Retinal pigment epithelial cell (primary cell): ENCODE measurements around the gene POLR3K.
A peak's percentile ranks its signal among the peaks of the same experiment; 100 is the strongest.
"Not testable (repeated sequence)": the region's sequence is repeated elsewhere in the genome, so short reads cannot be mapped to it uniquely, and the experiment has no call there.

Experiments
- DNase-seq: peaks from one replicate; pipeline ENCODE4 v3.0.0-alpha.2; 2010; ENCODE audit warnings: low read depth
- H3K4me3 ChIP-seq: 2 replicates; pipeline ENCODE4 v1.5.1; 2011; ENCODE audit warnings: mild to moderate bottlenecking, low read length, control low read depth, moderate library complexity
- CTCF ChIP-seq: conservative IDR thresholded peaks from 2 replicates; pipeline ENCODE4 v1.5.1; 2011; ENCODE audit warnings: low read depth, low read length, control low read depth, inconsistent platforms

The POLR3K gene

GRCh38 chr16:57711-58110, 4.3 kb upstream of the POLR3K start:
- H3K4me3 ChIP-seq: no peak overlapping the region
- TF ChIP-seq CTCF: no peak
- DNase-seq: no peak

- no peak overlapping the region for H3K4me3 ChIP-seq
- no peak for DNase-seq
- TF ChIP-seq CTCF: no peak
Observed at GRCh38 chr16:56231-56927, 3.0 kb upstream of the POLR3K start.

GRCh38 chr16:55571-56136, 2.2 kb upstream of the POLR3K start:
- no peak for TF ChIP-seq CTCF
- H3K4me3 ChIP-seq: no peak overlapping the region
- DNase-seq: no peak

GRCh38 chr16:54237-54581, 801 bp upstream of the POLR3K start:
- DNase-seq: no peak
- no peak for TF ChIP-seq CTCF
- peak overlapping the region; percentile 78 for H3K4me3 ChIP-seq

GRCh38 chr16:50769-51591, 2.4 kb downstream of the POLR3K start:
- TF ChIP-seq CTCF: no peak
- DNase-seq: no peak
- no peak overlapping the region for H3K4me3 ChIP-seq

GRCh38 chr16:47234-47633, 6.2 kb downstream of the POLR3K start:
- no peak overlapping the region for H3K4me3 ChIP-seq
- TF ChIP-seq CTCF: no peak
- no peak for DNase-seq

- not testable (repeated sequence) for H3K4me3 ChIP-seq, DNase-seq
Observed at GRCh38 chr16:46510-46909, 6.9 kb downstream of the POLR3K start.
